Liver (tissue), 9 donors: Measurements from ENCODE around the gene KIF14. TPM values are rescaled to one million over a fixed set of nuclear protein-coding genes. Genes with fewer than 3 reads are reported as not detected.

Source experiments
- DNase-seq: peaks from one replicate; pipeline ENCODE4 v3.0.0-alpha.2; 2017; ENCODE audit warnings: low spot score
- H3K27ac ChIP-seq, 2 donors: one replicate each; pipeline ENCODE4 v1.7.0; 2013; ENCODE audit warnings: inconsistent platforms in 2 of 2, low read length in 2 of 2, control low read depth in 1 of 2, low read depth in 1 of 2, mild to moderate bottlenecking in 1 of 2
- H3K27me3 ChIP-seq, 4 donors: one replicate each; pipeline versions ENCODE4 v1.6.1 to v1.7.0; 2013; ENCODE audit warnings: low read length in 3 of 4, inconsistent platforms in 1 of 4, mild to moderate bottlenecking in 1 of 4, moderate library complexity in 1 of 4; ENCODE audit not compliant: control insufficient read depth in 4 of 4, insufficient read depth in 4 of 4
- H3K36me3 ChIP-seq, 4 donors: one replicate each; pipeline versions ENCODE4 v1.6.1 to v1.7.0; 2013; ENCODE audit warnings: low read length in 3 of 4, mild to moderate bottlenecking in 3 of 4, low read depth in 1 of 4, moderate library complexity in 1 of 4; ENCODE audit not compliant: control insufficient read depth in 4 of 4, insufficient read depth in 3 of 4
- H3K4me1 ChIP-seq, 4 donors: one replicate each; pipeline versions ENCODE4 v1.6.1 to v1.7.0; 2013; ENCODE audit warnings: low read length in 3 of 4, mild to moderate bottlenecking in 3 of 4, moderate library complexity in 1 of 4; ENCODE audit not compliant: control insufficient read depth in 4 of 4, insufficient read depth in 4 of 4
- H3K4me3 ChIP-seq, 3 donors: one replicate each; pipeline versions ENCODE4 v1.6.1 to v1.7.0; 2013; ENCODE audit warnings: low read length in 3 of 3, control low read depth in 1 of 3, low read depth in 1 of 3, mild to moderate bottlenecking in 1 of 3
- H3K9ac ChIP-seq, 2 donors: one replicate each; pipeline ENCODE4 v1.7.0; 2013; ENCODE audit warnings: low read length in 2 of 2, mild to moderate bottlenecking in 2 of 2, moderate library complexity in 2 of 2, control low read depth in 1 of 2, low read depth in 1 of 2
- H3K9me3 ChIP-seq, 4 donors: one replicate each; pipeline versions ENCODE4 v1.6.1 to v1.7.0; 2013; ENCODE audit warnings: low read length in 3 of 4; ENCODE audit not compliant: control insufficient read depth in 4 of 4
- ATF3 ChIP-seq: IDR thresholded peaks from 2 replicates; pipeline ENCODE4 v1.6.1; 2016; ENCODE audit warnings: antibody characterized with exemption
- CTCF ChIP-seq: fragments of 150-350 bp; IDR thresholded peaks from 2 replicates; pipeline ENCODE4 v1.5.1; 2017; ENCODE audit warnings: improper control_type of control experiment, low read depth, low read length; ENCODE audit not compliant: missing input control
- EGR1 ChIP-seq, 2 donors: IDR thresholded peaks; 2 replicates each; pipeline ENCODE4 v1.6.1; 2016 to 2018; ENCODE audit warnings: antibody characterized with exemption in 2 of 2, low read depth in 2 of 2
- FOXA1 ChIP-seq: IDR thresholded peaks from 2 replicates; pipeline ENCODE4 v1.6.1; 2016; ENCODE audit warnings: antibody characterized with exemption
- FOXA2 ChIP-seq: IDR thresholded peaks from 2 replicates; pipeline ENCODE4 v1.6.1; 2016; ENCODE audit warnings: antibody characterized with exemption
- GABPA ChIP-seq, 2 donors: IDR thresholded peaks in 1 of 2; conservative IDR thresholded peaks in 1 of 2; 2 replicates each; pipeline ENCODE4 v1.6.1; 2016; ENCODE audit warnings: antibody characterized with exemption in 2 of 2, mild to moderate bottlenecking in 1 of 2, moderate library complexity in 1 of 2
- HNF4A ChIP-seq, 2 donors: conservative IDR thresholded peaks; 2 replicates each; pipeline ENCODE4 v1.6.1; 2016; ENCODE audit warnings: antibody characterized with exemption in 2 of 2, mild to moderate bottlenecking in 2 of 2
- HNF4G ChIP-seq: IDR thresholded peaks from 2 replicates; pipeline ENCODE4 v1.6.1; 2016; ENCODE audit warnings: antibody characterized with exemption
- JUND ChIP-seq, 2 donors: IDR thresholded peaks; 2 replicates each; pipeline ENCODE4 v1.6.1; 2016; ENCODE audit warnings: antibody characterized with exemption in 2 of 2
- MAX ChIP-seq: IDR thresholded peaks from 2 replicates; pipeline ENCODE4 v1.6.1; 2016; ENCODE audit warnings: antibody characterized with exemption
- NR2F2 ChIP-seq: IDR thresholded peaks from 2 replicates; pipeline ENCODE4 v1.6.1; 2016; ENCODE audit warnings: antibody characterized with exemption
- RAD21 ChIP-seq, 2 donors: IDR thresholded peaks; 2 replicates each; pipeline ENCODE4 v1.6.1; 2016; ENCODE audit warnings: antibody characterized with exemption in 2 of 2, mild to moderate bottlenecking in 2 of 2
- REST ChIP-seq: IDR thresholded peaks from 2 replicates; pipeline ENCODE4 v1.6.1; 2016; ENCODE audit warnings: antibody characterized with exemption, mild to moderate bottlenecking
- RXRA ChIP-seq, 2 donors: IDR thresholded peaks; 2 replicates each; pipeline ENCODE4 v1.6.1; 2017 to 2018; ENCODE audit warnings: antibody characterized with exemption in 2 of 2, mild to moderate bottlenecking in 1 of 2
- SP1 ChIP-seq: IDR thresholded peaks from 2 replicates; pipeline ENCODE4 v1.6.1; 2018; ENCODE audit warnings: antibody characterized with exemption, mild to moderate bottlenecking
- TAF1 ChIP-seq: conservative IDR thresholded peaks from 2 replicates; pipeline ENCODE4 v1.6.1; 2016; ENCODE audit warnings: antibody characterized with exemption, mild to moderate bottlenecking
- YY1 ChIP-seq: IDR thresholded peaks from 2 replicates; pipeline ENCODE4 v1.6.1; 2016; ENCODE audit warnings: antibody characterized with exemption, mild to moderate bottlenecking
- ZBTB33 ChIP-seq: IDR thresholded peaks from 2 replicates; pipeline ENCODE4 v1.6.1; 2016; ENCODE audit warnings: antibody characterized with exemption
- WGBS: extraction: QIAGEN DNeasy Blood & Tissue Kit; methylation state at CpG from one replicate; pipeline ENCODE4 v1.1.7; 2013; 5-methylcytosine and 5-hydroxymethylcytosine counted together
- polyA plus RNA-seq, 2 donors: library from polyadenylated mRNA; stranded (reverse) in 1 of 2; unstranded in 1 of 2; fragments of 200-250 nt in 1 of 2; fragments of >200 nt in 1 of 2; fragmentation: Nextera tagmentation in 1 of 2; extraction: Ambion mirVana in 1 of 2; gene quantifications; one replicate each; pipeline versions ENCODE4 v1.2.1 to v1.2.3, GENCODE V29; 2013 to 2015
- total RNA-seq, 2 donors: library from RNA; depleted of rRNA; stranded (reverse); fragments of >200 nt; gene quantifications; one replicate each; pipeline ENCODE4 v1.2.3, GENCODE V29; 2014
- donor health status: healthy.
- donor health status: healthy.
- donor health status: healthy.
- donor health status: healthy.
- donor health status: healthy.

Gene KIF14
- total and polyA plus RNA-seq, 4 donors, result 0.13 to 8.8 (median 0.22) TPM

GRCh38 chr1:200564319-200564718 is 56.2 kb downstream of the KIF14 start:
- WGBS, result 100% methylated on average over 1 of the region's 1 CpG
- Histone ChIP-seq H3K9me3 (no peaks in the 10 kb centered on the region), H3K36me3 (no peaks in the 10 kb centered on the region), H3K27me3 (no peaks in the 10 kb centered on the region), H3K4me3 (no peak overlapping the region), H3K9ac (no peak overlapping the region), H3K27ac (no peak overlapping the region), H3K4me1 (no peaks in the 10 kb centered on the region)
- DNase-seq, result no peak
- TF ChIP-seq MAX (no peak), REST (no peak), ZBTB33 (no peak), FOXA1 (no peak), ATF3 (no peak), SP1 (no peak), HNF4G (no peak), EGR1 (IDR thresholded peaks at IDR 0.05; ENCODE audit: low read depth in 2 of 2) (no peak), GABPA (IDR thresholded peaks at IDR 0.05 in 1 of 2, conservative IDR thresholded peaks at IDR 0.05 in 1 of 2) (no peak), NR2F2 (no peak), CTCF (no peak), RXRA (IDR thresholded peaks at IDR 0.05) (no peak), YY1 (no peak), HNF4A (conservative IDR thresholded peaks at IDR 0.05) (no peak), RAD21 (IDR thresholded peaks at IDR 0.05) (no peak), JUND (IDR thresholded peaks at IDR 0.05) (no peak), FOXA2 (no peak), TAF1 (no peak)

- WGBS, result 57% methylated on average over 1 of the region's 1 CpG
- Histone ChIP-seq H3K27ac (no peak overlapping the region), H3K36me3 (no peaks in the 10 kb centered on the region), H3K4me1 (no peaks in the 10 kb centered on the region), H3K4me3 (no peak overlapping the region), H3K27me3 (no peaks in the 10 kb centered on the region), H3K9me3 (no peaks in the 10 kb centered on the region), H3K9ac (no peak overlapping the region)
- TF ChIP-seq FOXA1, result no peak
- no peak for TF ChIP-seq HNF4G
- TF ChIP-seq YY1, result no peak
- TF ChIP-seq REST, result no peak
- no peak for TF ChIP-seq EGR1 (IDR thresholded peaks at IDR 0.05; ENCODE audit: low read depth in 2 of 2)
- TF ChIP-seq RXRA (IDR thresholded peaks at IDR 0.05), result no peak
- no peak for TF ChIP-seq ZBTB33
- no peak for TF ChIP-seq MAX
- DNase-seq, result no peak
These were observed 58.7 kb downstream of the KIF14 start for GRCh38 chr1:200561856-200562214.
